Panc1 (cell line): Measurements from ENCODE around the gene MYO1E. TPM values are rescaled to one million over a fixed set of nuclear protein-coding genes. Genes with fewer than 3 reads are reported as not detected.

Experiments used
- ATAC-seq: fragments of 200-7000 bp; cut with Tn5 transposase; 2 replicates; pipeline ENCODE4 v1.9.1; 2020; ENCODE audit warnings: mild to moderate bottlenecking, moderate library complexity
- BruUV-seq: library from RNA; stranded (reverse); fragments of 400-500 nt; replicated peaks from 2 replicates; lab custom pipeline; 2021; lab: Mats Ljungman, UMichigan
- CTCF ChIA-PET: fragments of 300-600 bp; sonication (Branson Sonifier 250); formaldehyde crosslinking; loops from one replicate; lab custom pipeline; 2022; ENCODE audit warnings: antibody characterized with exemption; lab: Charles Lee
- POLR2A ChIA-PET: fragments of 300-600 bp; sonication (Branson Sonifier 250); formaldehyde crosslinking; loops from one replicate; lab custom pipeline; 2022; ENCODE audit warnings: antibody characterized with exemption; lab: Charles Lee
- DNase-seq: peaks from one replicate; pipeline ENCODE4 v3.0.0-alpha.2; 2010; ENCODE audit warnings: low read depth, low spot score
- H3K27ac ChIP-seq: 2 replicates; pipeline ENCODE4 v1.5.1; 2011; ENCODE audit warnings: mild to moderate bottlenecking, low read length, inconsistent platforms
- H3K27me3 ChIP-seq: fragments of 200-500 bp; sonication (Bioruptor generic); 2 replicates; pipeline ENCODE4 v1.6.0; 2014; ENCODE audit warnings: low read length, inconsistent platforms; ENCODE audit not compliant: control insufficient read depth, insufficient read depth
- H3K36me3 ChIP-seq: fragments of 200-500 bp; sonication (Bioruptor generic); 2 replicates; pipeline ENCODE4 v1.5.1; 2014; ENCODE audit warnings: inconsistent platforms, mild to moderate bottlenecking, low read length, moderate library complexity; ENCODE audit not compliant: control insufficient read depth, insufficient read depth
- H3K4me1 ChIP-seq: 2 replicates; pipeline ENCODE4 v1.5.1; 2011; ENCODE audit warnings: inconsistent platforms, mild to moderate bottlenecking, low read length, moderate library complexity; ENCODE audit not compliant: control insufficient read depth, insufficient read depth
- H3K4me3 ChIP-seq, 2 experiments: 2 replicates each; pipeline ENCODE4 v1.5.1; 2011 to 2012; ENCODE audit warnings: low read depth in 2 of 2, low read length in 2 of 2, mild to moderate bottlenecking in 2 of 2, inconsistent platforms in 1 of 2, moderate library complexity in 1 of 2
- H3K9me3 ChIP-seq: fragments of 200-500 bp; sonication (Bioruptor generic); 2 replicates; pipeline ENCODE4 v1.5.1; 2014; ENCODE audit warnings: low read depth, mild to moderate bottlenecking, inconsistent platforms, low read length, moderate library complexity; ENCODE audit not compliant: control insufficient read depth, insufficient read depth
- CTCF ChIP-seq: fragments of 450-650 bp; IDR thresholded peaks from 2 replicates; pipeline ENCODE4 v1.5.1; 2017; ENCODE audit warnings: mild to moderate bottlenecking
- POLR2AphosphoS5 ChIP-seq: IDR thresholded peaks from 2 replicates; pipeline ENCODE4 v1.6.1; 2012; ENCODE audit warnings: mild to moderate bottlenecking, low read depth, low read length, moderate library complexity
- SIN3A ChIP-seq: IDR thresholded peaks from 2 replicates; pipeline ENCODE4 v1.6.1; 2012; ENCODE audit warnings: low read depth, mild to moderate bottlenecking, low read length, moderate library complexity, borderline replicate concordance; ENCODE audit not compliant: insufficient read depth
- TCF7L2 ChIP-seq: IDR thresholded peaks from 2 replicates; pipeline ENCODE4 v1.6.1; 2011; ENCODE audit warnings: mild to moderate bottlenecking, low read depth, low read length, inconsistent platforms
- in situ Hi-C: cut with HindIII; loops from 2 replicates; pipeline ENCODE4 v1.10.0; 2016; ENCODE audit warnings: low sequenced_read_pairs, low pct_unique_long_range_greater_than_20kb
- intact Hi-C: fragments of 100-400 bp; cut with micrococcal nuclease; formaldehyde crosslinking; loops from one replicate; pipeline ENCODE4 v1.10.0; 2022; ENCODE audit not compliant: unreplicated experiment
- total RNA-seq: library from RNA; stranded (reverse); gene quantifications from one replicate; pipeline ENCODE4 v1.2.1, GENCODE V29; 2021; ENCODE audit not compliant: unreplicated experiment
- TF ChIP-seq, protein P1 (sequence below), 2 experiments: IDR thresholded peaks; 2 replicates each; pipeline ENCODE4 v1.6.1; 2011 to 2012; ENCODE audit warnings: low read depth in 2 of 2, control low read depth in 1 of 2, low read length in 1 of 2, mild to moderate bottlenecking in 1 of 2, moderate library complexity in 1 of 2; ENCODE audit not compliant: insufficient read depth in 1 of 2

MYO1E gene
- total RNA-seq, 1 experiment from 2014 or later = 161 TPM

DNA sequence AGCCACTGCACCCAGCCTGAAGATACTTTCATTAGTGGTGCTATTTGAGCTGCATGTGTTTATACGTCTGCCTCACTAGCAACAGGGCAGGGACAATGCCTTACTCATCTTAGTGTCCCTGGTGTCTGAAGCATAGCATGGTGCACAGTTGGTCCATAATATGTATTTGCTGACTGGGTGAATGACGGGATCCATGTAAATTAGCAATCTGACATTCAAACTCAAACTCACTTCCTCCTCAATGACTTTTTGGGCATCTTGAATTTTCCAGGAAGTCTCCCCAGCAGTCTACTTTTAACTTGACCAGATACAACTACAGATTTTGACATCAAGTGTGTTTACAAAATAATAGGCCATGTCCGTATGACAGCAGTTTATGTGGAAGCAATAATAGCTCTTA, 169.0 kb downstream of the MYO1E start:
- Histone ChIP-seq H3K36me3 (no peaks in the 10 kb centered on the region; the same call in 1 of the 2 replicates), H3K27me3 (no peaks in the 10 kb centered on the region), H3K4me1 (peaks cover 6% of the 10 kb centered on the region; the same call in 1 of the 2 replicates), H3K27ac (no peak overlapping the region), H3K9me3 (no peaks in the 10 kb centered on the region), H3K4me3 (no peak overlapping the region)
- in situ Hi-C loops = no loop called here
- ChIA-PET POLR2A (interaction anchor here (0.5 kb wide), 1 partner anchor 17 kb away, joined by 3 read pairs; no protein-coding TSS in a partner anchor), CTCF (no interaction called here)
- TF ChIP-seq, protein P1, sequence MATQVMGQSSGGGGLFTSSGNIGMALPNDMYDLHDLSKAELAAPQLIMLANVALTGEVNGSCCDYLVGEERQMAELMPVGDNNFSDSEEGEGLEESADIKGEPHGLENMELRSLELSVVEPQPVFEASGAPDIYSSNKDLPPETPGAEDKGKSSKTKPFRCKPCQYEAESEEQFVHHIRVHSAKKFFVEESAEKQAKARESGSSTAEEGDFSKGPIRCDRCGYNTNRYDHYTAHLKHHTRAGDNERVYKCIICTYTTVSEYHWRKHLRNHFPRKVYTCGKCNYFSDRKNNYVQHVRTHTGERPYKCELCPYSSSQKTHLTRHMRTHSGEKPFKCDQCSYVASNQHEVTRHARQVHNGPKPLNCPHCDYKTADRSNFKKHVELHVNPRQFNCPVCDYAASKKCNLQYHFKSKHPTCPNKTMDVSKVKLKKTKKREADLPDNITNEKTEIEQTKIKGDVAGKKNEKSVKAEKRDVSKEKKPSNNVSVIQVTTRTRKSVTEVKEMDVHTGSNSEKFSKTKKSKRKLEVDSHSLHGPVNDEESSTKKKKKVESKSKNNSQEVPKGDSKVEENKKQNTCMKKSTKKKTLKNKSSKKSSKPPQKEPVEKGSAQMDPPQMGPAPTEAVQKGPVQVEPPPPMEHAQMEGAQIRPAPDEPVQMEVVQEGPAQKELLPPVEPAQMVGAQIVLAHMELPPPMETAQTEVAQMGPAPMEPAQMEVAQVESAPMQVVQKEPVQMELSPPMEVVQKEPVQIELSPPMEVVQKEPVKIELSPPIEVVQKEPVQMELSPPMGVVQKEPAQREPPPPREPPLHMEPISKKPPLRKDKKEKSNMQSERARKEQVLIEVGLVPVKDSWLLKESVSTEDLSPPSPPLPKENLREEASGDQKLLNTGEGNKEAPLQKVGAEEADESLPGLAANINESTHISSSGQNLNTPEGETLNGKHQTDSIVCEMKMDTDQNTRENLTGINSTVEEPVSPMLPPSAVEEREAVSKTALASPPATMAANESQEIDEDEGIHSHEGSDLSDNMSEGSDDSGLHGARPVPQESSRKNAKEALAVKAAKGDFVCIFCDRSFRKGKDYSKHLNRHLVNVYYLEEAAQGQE (IDR thresholded peaks at IDR 0.05; ENCODE audit: insufficient read depth in 1 of 2, low read depth in 2 of 2, low read length in 1 of 2) = no peak
- TF ChIP-seq TCF7L2 (no peak), POLR2AphosphoS5 (no peak), CTCF (no peak), SIN3A (no peak)
- no peak for DNase-seq
- ATAC-seq = no peak
- intact Hi-C loops = no loop called here
- no TSS peak for BruUV-seq

GRCh38 chr15:59203008-59203407, 169.7 kb downstream of the MYO1E start:
- ATAC-seq (no peak), DNase-seq (no peak)
- Histone ChIP-seq H3K27ac (no peak overlapping the region), H3K36me3 (no peaks in the 10 kb centered on the region; the same call in 1 of the 2 replicates), H3K4me3 (no peak overlapping the region), H3K9me3 (no peaks in the 10 kb centered on the region), H3K4me1 (peaks cover 6% of the 10 kb centered on the region; the same call in 1 of the 2 replicates), H3K27me3 (no peaks in the 10 kb centered on the region)
- TF ChIP-seq POLR2AphosphoS5 (no peak), SIN3A (no peak), TCF7L2 (no peak)
- TF ChIP-seq, protein P1 (IDR thresholded peaks at IDR 0.05; ENCODE audit: insufficient read depth in 1 of 2, low read depth in 2 of 2, low read length in 1 of 2) = no peak
- intact Hi-C loops (no loop called here), in situ Hi-C loops (no loop called here)
- ChIA-PET CTCF (no interaction called here), POLR2A (no interaction called here)
- no TSS peak for BruUV-seq
